ENCODE results near the gene ATG2A.

- no peak for TF ChIP-seq POLR2A (IDR thresholded peaks at IDR 0.05)
- no peak for TF ChIP-seq CTCF (IDR thresholded peaks at IDR 0.05 in 8 of 11, conservative IDR thresholded peaks at IDR 0.05 in 3 of 11)
- TF ChIP-seq POLR2AphosphoS5 (IDR thresholded peaks at IDR 0.05), result no peak
Observed at GRCh38 chr11:64864135-64864472, 52.9 kb downstream of the ATG2A start.
